Suppressor macrophage (primary cell): ENCODE data around the gene ADGRE2.
"Not testable (repeated sequence)": the region's sequence is repeated elsewhere in the genome, so short reads cannot be mapped to it uniquely, and the experiment has no call there.

Source experiments
- DNase-seq, 4 experiments: peaks; one replicate each; pipeline ENCODE4 v3.0.0-alpha.2; 2020 to 2022

ADGRE2 gene

DNA sequence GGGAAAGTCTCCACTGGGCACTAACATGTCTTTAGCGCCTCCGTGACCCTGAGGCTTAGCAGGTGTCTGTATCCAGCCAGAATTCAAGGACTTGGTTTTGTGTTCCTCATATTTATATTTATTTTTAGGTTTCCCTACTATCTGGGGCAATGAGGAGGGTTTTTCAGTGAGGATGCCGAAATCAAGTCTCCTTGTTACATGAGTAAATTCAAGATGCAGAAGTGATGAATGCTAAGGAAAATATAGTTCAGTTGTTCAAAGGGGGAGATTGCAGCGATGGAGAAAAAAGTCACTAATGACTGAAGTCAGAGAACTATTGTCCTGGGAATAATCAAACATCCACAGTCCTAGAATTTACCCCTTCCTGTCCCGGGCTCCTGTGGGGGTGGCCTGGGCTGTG, 791 bp upstream of the ADGRE2 start:
- peak in 3 of 4 experiments; percentile 31 to 52 (median 45) for DNase-seq

DNA sequence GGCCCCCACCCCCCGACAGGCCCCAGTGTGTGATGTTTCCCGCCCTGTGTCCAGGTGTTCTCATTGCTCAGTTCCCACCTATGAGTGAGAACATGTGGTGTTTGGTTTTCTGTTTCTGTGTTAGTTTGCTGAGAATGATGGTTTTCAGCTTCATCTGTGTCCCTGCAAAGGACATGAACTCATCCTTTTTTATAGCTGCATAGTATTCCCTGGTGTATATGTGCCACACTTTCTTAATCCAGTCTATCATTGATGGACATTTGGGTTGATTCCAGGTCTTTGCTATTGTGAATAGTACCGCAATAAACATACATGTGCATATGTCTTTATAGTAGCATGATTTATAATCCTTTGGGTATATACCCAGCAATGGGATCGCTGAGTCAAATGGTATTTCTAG, 715 bp downstream of the ADGRE2 start:
- not testable (repeated sequence) for DNase-seq

DNA sequence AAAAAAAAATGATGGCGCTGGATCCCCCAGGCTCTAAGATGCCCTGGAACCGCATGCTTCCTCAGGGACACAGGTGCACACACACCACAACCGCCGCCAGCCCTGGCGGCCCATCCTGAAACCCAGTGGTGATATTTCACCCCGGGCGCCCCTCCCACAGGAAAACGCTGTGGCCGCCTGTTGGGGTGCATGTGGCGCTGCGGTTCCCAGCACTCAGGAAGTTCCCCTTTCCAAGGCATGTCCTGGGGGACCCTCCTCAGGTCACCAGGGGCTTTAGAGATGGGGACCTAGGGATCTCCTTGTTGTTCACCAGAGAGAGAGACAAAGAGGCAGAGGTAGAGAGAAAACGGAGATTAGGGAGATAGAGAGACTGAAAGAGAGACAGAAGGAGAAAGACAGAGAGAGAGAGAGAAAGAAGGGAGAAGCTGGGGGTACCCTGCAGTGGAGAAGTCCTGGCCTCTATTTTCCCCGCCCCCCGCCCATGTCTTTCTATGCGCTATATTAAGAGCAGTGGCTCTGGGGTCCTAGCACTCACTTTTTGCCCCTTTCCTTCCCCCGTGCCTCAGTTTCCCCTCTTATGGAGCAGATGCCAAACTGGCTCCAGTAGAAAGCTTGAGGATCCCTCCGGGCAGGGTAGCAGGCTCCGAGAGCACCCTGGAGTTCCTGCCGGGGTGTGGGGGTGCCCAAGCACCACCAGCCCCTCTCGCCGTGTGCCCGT, 2.3 kb downstream of the ADGRE2 start:
- peak; percentile 61 to 80 (median 74) for DNase-seq

DNA sequence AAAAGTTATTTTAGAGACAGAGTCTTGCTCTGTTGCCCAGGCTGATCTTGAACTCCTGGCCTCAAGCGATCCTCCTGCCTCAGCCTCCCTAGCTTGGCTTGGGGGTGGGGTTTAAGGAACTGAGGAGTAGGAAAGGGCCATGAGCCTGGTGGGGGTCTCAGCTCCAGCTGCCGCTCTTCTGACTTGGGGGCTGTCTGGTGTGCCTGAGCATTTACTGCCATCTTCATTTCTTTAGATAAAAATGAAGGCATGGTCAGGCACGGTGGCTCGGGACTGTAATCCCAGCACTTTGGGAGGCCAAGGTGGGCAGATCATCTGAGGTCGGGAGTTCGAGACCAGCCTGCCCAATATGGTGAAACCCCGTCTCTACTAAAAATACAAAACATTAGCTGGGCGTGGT, 3.0 kb downstream of the ADGRE2 start:
- DNase-seq: not testable (repeated sequence)

DNA sequence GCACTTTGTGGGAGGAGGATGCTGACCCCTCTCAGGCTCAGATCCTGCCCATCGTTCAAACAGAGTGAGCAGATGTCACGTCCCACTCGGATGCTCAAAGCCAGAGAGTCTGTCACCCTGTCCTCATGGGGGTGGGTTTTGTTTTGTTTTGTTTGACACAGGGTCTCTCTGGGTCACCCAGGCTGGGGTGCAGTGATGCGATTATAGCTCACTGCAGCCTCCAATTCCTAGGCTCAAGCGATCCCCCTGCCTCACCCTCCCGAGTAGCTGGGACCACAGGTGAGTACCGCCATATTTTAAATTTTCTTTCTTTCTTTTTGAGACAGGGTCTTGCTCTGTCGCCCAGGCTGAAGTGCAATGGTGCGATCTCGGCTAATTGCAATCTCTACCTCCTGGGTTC, 4.0 kb downstream of the ADGRE2 start:
- DNase-seq: no peak

DNA sequence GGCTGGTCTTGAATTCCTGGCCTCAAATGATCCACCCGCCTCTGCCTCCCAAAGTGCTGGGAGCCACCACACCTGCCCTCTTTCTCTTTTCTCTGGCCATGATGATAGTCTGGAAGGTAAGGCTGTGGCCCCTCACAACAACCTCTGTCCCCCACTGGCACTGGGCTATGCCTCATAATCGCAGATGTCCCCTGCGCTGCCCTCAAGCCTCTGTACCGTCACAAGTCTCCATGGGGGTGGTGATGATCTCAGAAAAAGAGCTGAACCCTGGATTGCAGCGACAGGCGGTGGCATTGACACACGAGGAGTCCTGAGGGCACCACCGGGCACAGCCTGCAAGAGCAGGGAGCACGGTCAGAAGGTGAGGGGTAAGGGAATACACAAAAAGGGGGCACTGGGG, 4.6 kb downstream of the ADGRE2 start:
- DNase-seq: not testable (repeated sequence)

DNA sequence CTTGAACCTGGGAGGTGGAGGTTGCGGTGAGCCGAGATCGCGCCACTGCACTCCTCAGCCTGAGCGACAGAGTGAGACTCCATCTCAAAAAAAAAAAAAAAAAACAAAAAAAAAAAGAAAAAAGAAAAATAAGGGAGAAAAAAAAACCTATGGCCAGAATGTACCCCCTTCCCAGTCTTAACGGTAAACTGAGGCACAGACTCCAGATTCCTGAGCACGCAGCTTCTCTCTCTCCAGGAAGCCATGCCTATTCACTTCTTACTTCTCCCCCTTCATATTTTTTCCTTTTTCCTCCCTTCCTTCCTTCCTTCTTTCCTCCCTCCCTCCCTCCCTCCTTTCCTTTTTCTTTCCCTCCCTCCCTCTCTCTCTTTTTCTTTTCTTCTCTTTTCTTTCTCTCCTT, 5.4 kb downstream of the ADGRE2 start:
- DNase-seq: no peak

DNA sequence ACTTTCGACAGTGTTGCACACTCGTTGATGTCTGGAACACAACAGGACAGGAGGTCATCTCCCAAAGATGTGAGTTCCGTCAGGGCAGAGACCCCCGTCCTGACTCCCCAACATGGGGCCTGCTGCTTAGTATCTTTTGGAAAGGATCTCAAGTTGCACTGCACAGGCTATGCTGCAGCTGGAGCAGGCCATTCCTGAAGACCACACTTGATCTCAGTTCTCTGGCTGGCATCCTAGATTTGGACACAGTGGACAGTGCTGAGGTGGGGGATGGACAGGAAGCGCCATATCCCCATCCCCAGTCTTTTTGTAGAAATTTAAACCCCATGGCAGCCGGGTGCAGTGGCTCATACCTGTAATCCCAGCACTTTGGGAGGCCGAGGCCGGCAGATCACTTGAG, 5.9 kb downstream of the ADGRE2 start:
- no peak for DNase-seq

DNA sequence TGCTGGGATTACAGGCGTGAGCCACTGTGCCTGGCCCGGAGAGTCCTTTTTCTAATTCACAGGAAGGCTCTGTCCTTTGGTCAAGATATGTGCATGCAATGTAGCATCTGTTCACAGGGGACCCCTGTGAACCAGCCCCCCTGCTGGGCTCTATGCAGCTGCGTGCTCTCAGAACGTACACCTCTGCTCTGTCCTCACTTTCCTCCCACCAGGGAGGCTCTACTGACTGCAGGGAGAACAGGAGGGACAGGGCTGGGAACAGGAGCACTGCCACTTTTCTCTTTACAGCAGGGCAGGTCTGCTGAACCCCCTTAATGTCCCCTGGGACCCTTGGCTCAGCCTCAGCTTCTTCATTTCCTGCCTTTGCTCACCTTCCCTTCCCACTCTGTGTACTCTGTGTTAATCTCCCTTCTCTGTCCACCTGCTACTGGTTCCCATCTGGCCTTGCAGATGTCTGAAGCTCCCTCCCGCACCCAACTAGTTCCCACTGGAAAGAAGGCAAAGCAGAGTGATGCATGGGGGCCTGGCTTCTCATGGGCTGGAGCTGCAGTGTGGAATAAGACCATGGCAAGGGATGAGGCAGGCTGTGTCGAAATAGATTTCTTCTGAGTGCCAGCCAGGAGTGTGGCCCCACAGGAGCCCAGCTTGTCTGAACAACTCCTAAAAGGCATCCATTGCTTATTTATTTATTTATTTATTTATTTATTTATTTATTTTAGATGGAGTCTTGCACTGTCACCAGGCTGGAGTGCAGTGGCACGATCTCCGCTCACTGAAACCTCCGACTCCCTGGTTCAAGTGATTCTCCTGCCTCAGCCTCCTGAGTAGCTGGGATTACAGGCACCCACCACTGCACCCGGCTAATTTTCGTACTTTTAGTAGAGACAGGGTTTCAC, 7.2 kb downstream of the ADGRE2 start:
- DNase-seq: no peak

DNA sequence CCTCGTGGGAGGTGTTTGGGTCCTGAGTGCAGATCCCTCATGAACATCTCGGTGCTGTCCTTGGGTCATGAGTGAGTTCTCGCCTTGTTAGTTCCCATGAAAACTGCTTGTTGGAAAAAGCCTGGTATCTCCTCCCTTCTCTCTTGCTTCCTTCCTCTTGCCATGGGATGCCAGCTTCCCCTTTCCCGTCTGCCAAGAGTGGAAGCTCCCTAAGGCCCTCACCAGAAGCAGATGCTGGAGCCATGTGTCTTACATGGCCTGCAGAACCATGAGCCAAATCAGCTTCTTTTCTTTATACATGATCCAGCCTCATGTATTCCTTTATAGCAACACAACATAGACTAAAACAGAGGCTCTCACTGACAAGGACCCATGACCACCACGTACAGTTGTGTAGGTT, 8.2 kb downstream of the ADGRE2 start:
- peak in 3 of 4 experiments; percentile 52 to 59 (median 53) for DNase-seq

DNA sequence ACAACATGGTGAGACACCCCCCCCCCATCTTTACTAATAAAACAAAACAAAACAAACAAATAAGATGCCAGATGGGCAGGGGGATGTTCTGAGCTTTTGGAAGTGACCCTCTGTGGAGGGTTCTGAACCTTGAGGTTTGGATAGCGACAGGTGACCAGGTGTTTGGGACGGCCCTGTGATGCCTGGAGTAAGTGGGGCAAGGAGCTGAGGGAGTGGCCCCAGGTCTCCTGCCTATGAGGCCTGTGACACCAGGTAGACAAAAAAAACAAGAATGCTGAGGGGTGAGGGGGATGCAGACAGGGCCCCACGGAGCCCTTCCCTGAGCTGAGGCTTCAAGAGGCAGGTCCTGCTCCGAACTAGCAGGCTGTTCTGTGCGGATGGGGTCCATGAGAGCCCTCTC, 9.2 kb downstream of the ADGRE2 start:
- no peak for DNase-seq

DNA sequence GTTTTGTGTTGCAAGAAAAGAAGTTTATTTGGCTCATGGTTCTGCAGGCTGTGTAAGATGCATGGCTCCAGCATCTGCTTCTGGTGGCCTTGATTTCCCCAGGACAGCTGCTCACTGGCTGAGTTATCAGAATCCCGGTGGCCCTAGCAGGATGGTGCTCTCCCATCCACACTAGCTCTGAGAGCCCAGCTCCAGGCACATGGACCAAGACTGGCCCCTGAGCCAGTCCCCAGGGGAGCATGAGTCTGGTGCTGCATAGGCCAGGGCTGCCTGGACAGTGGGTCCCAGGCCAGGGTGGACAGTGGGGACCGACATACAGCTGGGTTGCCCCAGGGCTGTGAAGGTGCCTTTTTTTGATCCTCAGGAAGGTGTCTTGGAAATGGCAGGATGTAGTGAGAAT, 10.4 kb downstream of the ADGRE2 start:
- no peak for DNase-seq

DNA sequence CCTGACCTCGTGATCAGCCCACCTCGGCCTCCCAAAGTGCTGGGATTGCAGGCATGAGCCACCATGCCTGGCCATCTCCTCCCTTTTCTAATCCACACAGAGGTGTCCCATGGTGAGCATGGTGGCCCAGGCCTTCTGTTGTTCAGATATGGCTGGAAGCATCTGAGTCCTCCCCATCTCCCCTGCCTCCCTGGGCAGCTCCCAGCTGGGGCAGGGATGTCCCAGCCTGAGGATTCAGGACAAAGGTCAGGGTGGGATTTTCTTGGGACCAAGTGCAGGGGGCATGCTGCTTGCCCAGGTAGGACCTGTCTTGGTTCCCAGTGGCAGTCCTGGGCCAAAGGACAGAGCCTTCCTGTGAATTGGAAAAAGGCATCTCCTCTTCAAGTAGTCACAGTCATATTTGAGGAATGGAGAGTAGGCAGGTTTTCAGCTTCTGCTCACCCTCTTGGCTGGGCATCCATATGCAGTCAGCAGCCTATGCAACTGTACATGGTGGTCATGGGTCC, 10.8 kb downstream of the ADGRE2 start:
- no peak for DNase-seq

DNA sequence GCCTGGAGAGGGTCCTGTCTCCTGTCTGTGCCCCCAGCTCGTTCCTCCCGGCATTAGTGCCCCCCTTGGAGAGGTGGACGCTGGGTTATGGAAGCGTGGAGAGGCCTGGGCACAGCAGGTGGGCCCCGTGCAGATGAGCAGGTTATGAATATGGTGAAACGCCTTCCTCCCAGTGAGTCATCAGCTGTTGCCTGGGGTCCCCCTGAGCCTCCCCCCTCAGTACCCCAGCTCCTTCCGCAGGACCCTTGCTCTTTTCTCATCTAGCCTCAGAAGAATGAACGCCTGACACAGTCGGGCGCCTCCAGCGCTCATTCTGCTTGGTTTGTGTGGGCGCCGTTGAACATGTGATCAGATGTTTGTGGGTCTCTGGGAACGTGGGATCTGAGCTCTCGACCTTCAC, 12.5 kb downstream of the ADGRE2 start:
- DNase-seq: not testable (repeated sequence)

DNA sequence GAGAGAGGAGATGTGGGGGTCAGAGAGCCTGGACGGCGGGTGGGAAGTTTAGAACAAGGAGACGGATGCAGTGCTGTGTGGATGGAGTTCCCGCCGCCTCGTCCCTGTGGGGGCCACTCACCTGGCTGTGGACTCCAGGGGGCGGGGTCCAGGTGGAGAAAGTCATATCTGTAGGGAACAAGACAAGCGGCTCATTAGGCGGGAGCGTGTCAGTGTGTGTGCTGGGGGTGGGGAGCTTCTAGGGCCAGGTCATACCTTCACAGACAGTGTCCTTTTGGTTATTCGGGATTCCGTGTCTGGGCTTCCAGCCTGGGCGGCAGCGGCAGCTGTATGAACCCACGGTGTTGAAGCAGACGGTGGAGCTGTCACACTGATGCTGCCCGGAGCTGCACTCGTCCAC, 13.0 kb downstream of the ADGRE2 start:
- not testable (repeated sequence) for DNase-seq

DNA sequence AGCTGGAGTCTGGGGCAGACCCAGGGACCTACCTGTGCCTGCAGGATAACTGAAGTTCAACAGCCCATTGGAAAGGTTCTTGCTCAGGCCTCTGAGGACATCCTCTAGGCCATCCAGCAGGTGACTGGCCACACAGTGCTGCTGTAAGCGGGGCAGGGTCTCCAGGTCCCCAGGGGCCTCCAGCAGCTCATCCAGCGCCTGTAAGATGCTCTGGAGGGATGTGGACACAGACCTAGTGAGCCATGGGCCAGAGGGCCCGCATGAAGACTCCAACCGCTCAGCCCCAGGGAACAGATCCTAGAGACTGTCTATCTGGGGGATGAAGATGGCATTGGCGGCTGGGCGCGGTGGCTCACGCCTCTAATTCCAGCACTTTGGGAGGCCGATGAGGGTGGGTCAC, 14.0 kb downstream of the ADGRE2 start:
- DNase-seq: no peak

DNA sequence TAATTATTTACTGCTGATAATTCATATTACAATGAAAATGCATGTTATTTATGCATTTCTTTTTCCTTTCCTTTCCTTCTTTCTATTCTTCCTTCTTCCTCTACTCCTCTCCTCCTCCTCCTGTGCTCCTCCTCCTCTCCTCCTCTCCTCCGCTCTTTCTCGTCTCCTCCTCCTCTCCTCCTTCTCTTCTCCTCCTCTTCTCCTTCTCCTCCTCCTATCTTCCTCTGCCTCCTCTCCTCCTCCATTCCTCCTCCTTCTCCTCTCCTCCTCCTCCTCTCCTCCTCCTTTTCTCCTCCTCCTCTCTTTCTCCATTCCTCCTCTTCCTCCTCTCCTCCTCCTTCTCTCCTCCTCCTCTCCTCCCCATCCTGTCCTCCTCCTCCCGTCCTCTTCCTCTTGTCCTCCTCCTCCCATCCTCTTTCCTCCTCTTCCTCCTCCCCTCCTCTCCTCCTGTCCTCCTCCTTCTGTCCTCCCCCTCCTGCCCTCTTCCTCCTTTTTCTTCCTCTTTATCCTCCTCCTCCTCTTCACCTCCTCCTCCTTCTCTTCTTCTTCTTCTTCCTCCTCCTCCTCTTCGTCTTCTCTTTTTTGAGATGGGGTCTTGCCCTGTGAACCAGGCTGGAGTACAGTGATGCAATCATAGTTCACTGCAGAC, 14.7 kb downstream of the ADGRE2 start:
- no peak for DNase-seq

DNA sequence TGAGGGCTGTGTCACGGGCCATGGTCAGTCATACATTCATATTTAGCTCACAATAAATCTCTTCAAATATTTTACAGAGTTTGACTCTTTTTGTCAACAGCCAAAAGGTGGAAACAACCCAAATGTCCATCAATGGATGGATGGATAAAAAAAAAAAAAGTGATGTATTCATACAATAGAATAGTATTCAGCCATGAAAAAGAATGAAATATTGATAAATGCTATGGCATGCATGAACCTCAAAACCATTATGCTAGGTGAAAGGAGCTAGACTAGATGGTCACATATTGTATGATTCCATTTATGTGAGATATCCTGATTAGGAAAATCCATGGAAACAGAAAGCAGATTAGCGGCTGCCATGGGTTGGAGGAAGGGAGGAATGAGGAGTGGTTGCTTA, 16.2 kb downstream of the ADGRE2 start:
- no peak for DNase-seq

DNA sequence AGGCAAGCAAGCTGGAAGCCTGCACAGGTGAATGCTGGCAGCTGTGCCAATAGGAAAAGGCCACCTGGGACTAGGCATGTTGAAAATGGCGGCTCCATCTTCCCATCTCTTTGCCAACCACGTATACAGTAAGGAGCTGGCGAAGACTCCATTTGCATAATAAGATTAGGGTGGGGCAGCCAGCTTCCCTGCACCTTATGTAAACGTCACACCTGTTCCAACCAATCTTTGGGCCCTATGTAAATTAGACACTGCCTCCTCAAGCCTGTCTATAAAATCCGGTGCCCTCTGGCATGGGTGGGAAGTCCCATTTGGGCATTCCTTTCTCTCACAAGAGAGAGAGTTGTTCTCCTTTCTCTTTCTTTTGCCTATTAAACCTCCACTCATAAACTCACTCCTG, 16.8 kb downstream of the ADGRE2 start:
- DNase-seq: no peak

DNA sequence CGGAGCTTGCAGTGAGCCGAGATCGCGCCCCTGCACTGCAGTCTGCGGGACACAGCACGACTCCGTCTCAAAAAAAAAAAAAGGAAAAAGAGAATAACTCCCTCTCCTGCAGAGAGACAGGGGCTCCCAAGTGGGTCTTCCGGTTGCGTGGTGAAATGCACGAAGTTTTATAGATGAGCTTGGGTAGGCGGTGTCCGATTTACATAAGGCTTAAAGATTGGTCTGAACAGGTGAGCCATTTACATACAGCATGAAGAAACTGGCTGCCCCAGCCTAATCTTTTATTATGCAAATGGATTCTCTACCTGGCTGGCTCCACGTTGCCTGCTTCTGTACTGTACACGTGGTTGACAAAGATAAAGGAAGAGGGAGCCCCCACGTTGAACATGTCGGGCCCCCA, 19.5 kb downstream of the ADGRE2 start:
- DNase-seq: no peak

DNA sequence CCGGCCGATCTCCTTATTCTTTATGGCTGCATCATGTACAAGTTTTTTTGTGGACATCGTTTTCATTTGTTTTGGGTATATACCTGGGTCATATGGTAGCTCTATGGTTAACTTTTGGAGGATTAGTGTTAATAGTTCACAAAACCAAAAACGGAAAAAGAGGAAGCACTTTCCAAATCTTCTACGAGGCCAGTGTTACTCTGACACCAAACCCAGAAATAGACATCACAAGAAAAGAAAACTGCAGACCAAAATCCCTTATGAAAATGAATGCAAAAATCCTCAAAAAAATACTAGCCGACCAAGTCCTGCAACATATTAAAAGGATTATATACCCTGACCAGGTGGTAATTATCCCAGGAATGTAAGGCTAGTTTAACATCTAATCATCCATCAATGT, 29.8 kb downstream of the ADGRE2 start:
- peak in 2 of 4 experiments; percentile 12 to 36 for DNase-seq

DNA sequence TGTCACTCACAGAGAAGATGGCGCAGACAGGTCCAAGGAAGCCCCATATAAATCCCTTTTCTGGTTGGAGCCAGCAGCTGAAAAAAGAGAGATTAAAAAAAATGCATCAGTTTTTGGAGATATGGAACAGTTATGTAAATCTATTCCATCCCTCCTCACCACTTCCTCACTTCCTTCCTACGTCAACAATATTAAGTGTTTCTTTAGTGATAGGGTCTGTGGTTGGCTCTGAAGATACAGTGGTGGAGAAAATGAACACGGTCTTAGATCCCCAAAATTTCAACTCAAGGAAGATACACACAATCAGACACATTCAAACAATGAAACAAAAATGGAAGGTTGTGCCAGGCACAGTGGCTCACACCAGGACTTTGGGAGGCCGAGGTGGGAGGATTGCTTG, 31.5 kb downstream of the ADGRE2 start:
- no peak for DNase-seq

DNA sequence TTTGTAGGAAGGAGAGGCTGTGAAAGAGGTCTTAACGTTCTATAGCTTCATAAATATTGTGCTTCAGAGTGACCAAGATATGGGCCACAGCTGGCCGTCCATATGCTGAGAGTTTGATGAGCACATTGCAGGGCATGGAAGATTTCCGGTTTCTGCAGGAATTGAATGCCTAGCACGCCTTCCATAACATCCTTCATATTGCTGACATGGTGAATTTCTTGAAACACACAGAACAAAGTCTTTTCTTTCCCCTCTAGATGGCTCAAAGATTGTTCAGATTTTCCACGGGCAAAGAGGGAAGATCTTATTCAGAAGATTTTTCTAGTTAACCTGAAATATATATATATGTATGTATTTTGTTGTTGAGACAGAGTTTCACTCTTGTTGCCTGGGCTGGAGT, 42.4 kb downstream of the ADGRE2 start:
- no peak for DNase-seq
